Measurements from ENCODE around the gene TCTN1.
"Not testable (repeated sequence)": the region's sequence is repeated elsewhere in the genome, so short reads cannot be mapped to it uniquely, and the experiment has no call there.

Gene TCTN1

DNA sequence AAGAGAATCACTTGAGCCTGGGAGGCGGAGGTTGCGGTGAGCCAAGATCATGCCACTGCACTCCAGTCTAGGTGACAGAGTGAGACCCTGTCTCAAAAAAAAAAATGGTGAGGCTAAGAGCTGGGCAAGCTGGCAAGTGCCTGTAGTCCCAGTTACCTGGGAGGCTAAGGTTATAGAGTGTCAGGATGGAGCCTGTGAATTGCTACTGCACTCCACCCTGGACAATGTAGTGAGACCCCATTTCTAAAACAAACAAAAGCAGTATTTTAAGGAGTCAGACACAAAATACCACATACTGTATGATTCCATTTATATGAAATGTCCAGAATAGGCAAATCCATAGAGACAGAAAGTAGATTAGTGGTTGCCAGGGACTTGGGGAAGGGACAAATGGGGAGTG is 26.8 kb upstream of the TCTN1 start:
- not testable (repeated sequence) for DNase-seq

GRCh38 chr12:110590059-110590458 is 23.9 kb upstream of the TCTN1 start:
- no peak for DNase-seq

DNA sequence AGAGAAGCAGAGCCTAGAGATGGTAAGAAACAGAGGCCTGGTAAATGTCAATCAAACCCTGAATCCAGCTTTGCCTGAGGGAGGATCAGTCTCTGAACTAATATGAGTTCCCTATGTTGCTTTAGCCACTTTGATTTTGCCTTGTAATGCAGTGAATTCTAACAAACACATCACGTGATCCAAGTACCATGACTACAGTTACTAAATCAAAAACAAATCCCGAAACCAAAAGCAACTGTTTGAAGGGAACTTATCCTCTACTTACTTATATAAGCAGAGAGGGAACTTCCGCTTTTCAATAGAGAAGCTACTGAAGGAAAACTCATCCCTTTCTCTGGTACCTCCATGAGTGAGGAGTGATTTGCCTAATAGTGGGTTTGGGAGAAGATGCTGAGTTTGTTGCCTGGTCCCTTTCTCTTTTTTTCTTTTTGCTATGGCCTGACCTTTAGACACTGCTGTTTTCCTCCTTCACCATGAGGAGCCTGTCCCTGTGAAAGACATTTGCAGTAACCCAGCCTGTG is 23.1 kb upstream of the TCTN1 start:
- DNase-seq = no peak

- no peak for DNase-seq
Observed at GRCh38 chr12:110591451-110592051, 22.4 kb upstream of the TCTN1 start.

DNA sequence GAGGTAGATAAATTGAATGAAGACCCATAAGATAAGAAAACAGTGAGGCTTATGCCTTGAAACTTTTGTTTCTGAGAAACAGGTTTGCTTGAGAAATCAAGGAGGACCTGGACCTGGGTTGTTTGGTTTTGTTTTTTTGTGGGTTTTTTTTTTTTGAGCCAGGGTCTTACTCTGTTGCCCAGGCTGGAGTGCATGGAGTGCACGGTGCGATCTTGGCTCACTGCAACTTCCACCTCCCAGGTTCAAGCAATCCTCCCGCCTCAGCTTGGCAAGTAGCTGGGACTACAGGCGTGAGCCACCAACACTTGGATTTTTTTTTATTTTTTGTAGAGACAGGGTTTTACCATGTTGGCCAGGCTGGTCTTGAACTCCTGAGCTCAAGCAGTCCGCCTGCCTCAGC is 21.9 kb upstream of the TCTN1 start:
- no peak for DNase-seq

DNA sequence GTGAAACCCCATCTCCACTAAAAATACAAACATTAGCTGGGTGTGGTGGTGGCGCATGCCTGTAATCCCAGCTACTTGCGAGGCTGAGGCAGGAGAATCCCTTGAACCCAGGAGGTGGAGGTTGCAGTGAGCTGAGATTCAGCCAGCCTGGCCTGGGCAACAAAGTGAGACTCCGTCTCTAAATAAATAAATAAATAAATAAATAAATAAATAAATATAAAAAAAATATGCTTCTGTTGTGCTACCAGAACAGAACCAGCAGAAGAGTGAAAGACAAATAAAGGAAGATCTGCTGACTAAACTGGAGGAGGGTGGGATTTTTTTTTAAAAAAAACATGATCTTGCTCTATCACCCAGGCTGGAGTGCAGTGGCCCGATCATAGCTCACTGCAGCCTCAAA is 21.0 kb upstream of the TCTN1 start:
- DNase-seq = not testable (repeated sequence)

- no peak for DNase-seq
Observed at GRCh38 chr12:110597885-110598284, 16.0 kb upstream of the TCTN1 start.

DNA sequence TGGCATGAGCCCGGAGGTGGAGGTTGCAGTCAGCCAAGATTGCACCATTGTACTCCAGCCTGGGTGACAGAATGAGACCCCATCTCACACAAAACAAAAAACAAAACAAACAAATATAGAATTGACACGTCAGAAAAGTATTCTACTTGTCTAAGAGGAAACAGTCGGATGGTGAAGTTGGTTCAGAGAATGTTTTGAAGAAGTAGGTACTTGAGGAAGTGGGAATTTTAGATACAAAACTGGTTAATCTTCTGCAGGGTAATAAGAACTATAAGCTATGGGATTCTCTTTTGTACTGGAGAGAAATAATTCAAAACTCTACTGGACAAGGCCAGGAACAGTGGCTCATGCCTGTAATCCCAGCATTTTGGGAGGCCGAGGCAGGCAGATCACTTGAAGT is 14.6 kb upstream of the TCTN1 start:
- DNase-seq = no peak

GRCh38 chr12:110600254-110600653 is 13.7 kb upstream of the TCTN1 start:
- DNase-seq = no peak

GRCh38 chr12:110602085-110602814 is 11.7 kb upstream of the TCTN1 start:
- peak; percentile 19 for DNase-seq

DNA sequence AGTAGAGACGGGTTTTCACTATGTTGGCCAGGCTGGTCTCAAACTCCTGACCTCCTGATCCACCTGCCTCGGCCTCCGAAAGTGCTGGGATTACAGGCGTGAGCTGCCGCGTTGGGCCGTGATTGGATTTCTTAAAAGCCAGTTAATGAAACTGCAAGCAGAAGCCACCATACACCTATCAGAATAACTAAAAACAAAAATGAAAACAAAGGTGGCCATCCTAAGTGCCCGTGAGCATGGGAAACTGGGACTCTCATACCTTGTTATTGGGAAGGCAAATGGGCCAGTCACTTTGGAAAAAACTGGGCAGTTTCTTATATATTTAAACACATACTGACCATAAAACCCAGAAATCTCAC is 7.7 kb upstream of the TCTN1 start:
- no peak for DNase-seq

GRCh38 chr12:110613071-110613770 is 708 bp upstream of the TCTN1 start:
- no peak for DNase-seq

GRCh38 chr12:110615171-110615570 is 1.2 kb downstream of the TCTN1 start:
- DNase-seq = no peak

GRCh38 chr12:110616471-110617115 is 2.7 kb downstream of the TCTN1 start:
- DNase-seq = no peak

DNA sequence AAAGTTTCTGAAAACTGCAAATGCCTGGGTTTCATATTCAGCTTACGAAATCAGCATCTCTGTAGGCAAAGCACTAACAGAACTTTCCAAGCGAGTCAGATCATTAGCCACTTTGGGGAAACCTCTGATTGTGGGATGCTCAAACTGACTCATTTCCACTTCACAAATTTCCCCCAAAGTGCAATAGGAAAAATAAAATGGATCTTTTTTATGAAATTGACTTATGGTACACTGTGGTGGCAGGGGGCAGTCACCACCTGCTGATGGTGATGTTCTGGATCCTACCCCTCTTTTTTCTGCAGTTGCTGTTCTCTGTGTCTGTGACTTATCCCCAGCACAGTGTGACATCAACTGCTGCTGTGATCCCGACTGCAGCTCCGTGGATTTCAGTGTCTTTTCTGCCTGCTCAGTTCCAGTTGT is 5.6 kb downstream of the TCTN1 start:
- no peak for DNase-seq

DNA sequence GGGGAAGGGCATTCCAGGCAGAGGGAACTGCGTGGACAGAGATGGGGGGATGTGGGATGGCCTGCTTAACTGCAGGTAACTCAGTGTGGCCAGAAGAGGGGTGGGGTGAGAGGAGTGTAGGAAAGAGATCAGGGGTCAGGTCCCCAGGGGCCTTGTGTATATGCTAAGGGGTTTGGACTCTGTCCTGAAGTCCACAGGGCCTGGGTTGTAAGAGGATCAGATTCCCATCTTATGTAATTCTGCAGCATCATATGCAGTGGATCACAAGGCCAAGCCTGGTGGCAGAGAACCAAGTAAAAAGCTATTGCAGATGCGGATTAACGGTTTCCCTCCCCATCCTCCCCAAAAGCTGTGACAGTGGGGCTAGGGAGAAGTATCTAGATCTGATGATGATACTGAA is 8.7 kb downstream of the TCTN1 start:
- DNase-seq = no peak

GRCh38 chr12:110627500-110628195 is 13.7 kb downstream of the TCTN1 start:
- no peak for DNase-seq

DNA sequence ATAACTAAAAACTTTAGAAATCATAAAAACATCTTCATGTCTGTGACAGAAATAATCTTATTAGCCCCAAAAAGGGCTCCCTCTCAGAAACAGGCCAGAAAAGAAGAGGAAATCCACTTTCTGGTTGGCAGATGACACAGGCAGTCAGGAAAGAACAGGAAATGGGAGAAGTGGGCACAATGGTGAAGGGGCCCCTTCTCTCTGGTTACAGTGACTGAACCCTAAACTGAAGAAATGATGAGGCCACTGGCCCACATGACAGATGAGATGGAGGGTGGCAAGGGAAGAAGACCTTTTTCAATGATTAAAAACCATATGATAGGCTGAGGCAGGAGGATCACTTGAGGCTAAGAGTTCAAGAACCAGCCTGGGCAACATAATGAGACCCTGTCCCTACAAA is 21.1 kb downstream of the TCTN1 start:
- DNase-seq = no peak

- no peak for DNase-seq
Observed at GRCh38 chr12:110636516-110636915, 22.6 kb downstream of the TCTN1 start.

GRCh38 chr12:110637869-110638441 is 24.0 kb downstream of the TCTN1 start:
- no peak for DNase-seq

GRCh38 chr12:110638796-110639195 is 24.9 kb downstream of the TCTN1 start:
- DNase-seq = no peak

DNA sequence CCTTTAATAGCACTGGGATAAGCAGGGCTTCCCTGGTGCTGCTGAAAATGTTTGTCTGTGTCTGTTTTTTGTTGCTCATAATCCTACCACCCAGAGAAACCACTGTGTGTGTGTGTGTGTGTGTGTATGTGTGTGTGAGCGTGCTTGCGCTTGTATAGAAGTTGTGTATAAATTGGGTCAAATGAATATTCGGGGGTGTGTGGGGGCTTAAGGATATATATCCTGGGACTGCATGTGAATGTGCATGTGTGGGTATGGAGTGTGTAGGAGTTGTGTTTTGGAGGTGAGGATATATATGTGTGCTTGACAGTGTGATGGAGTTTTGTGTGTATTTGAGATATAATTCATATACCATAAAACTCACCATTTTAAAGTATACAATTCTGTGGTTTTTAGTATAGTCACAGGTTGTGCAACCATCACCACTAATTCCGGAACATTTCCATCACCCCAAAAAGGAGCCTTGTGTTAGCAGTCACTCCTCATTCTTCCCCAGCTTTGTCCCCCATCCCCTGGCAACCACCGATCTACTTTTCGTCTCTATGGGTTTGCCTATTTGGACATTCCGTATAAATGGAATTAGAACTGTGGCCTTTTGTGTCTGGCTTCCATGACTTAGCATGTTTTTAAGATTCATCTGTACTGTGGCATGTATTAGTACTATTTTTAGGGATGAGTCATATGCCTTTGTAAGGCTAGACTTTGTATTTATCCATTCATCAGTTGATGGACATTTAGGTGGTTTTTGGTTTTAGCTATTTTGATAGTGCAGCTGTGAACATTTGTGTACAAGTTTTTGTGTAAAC is 25.6 kb downstream of the TCTN1 start:
- no peak for DNase-seq

All from NCI-H446 treated with DMSO at 0.1 percent for 48 hours (cell line).